ENCODE data around the gene ACAN.

DNA sequence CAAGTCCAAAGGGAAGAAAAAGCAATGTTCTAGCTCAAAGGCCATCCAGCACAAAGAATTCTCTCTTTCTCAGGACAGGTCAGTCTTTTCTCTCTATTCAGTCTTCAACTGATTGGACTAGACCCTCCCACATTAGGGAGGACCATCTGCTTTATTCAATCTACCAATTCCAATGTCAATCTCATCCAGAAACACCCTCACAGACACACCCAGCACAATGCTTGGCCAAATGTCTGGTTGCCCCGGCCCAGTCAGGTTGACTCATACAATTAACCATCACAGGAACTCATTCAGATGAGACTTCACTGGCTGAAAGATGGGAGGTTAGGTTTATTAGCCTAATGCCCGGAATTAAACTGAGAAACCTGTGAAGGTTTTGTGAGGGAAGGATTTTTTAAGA is 32.4 kb downstream of the ACAN start:
- TF ChIP-seq POLR2A (IDR thresholded peaks at IDR 0.05): no peak
- TF ChIP-seq, protein P1, sequence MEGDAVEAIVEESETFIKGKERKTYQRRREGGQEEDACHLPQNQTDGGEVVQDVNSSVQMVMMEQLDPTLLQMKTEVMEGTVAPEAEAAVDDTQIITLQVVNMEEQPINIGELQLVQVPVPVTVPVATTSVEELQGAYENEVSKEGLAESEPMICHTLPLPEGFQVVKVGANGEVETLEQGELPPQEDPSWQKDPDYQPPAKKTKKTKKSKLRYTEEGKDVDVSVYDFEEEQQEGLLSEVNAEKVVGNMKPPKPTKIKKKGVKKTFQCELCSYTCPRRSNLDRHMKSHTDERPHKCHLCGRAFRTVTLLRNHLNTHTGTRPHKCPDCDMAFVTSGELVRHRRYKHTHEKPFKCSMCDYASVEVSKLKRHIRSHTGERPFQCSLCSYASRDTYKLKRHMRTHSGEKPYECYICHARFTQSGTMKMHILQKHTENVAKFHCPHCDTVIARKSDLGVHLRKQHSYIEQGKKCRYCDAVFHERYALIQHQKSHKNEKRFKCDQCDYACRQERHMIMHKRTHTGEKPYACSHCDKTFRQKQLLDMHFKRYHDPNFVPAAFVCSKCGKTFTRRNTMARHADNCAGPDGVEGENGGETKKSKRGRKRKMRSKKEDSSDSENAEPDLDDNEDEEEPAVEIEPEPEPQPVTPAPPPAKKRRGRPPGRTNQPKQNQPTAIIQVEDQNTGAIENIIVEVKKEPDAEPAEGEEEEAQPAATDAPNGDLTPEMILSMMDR (IDR thresholded peaks at IDR 0.05): no peak
- TF ChIP-seq POLR2AphosphoS5 (IDR thresholded peaks at IDR 0.05): no peak
- no peak for TF ChIP-seq EP300 (IDR thresholded peaks at IDR 0.05)

Data from suprapubic skin (tissue), 4 donors.